SW480 (cell line): ENCODE measurements around the gene RTBDN.
A peak's percentile ranks its signal among the peaks of the same experiment; 100 is the strongest.
"Not testable (repeated sequence)": the region's sequence is repeated elsewhere in the genome, so short reads cannot be mapped to it uniquely, and the experiment has no call there.

Source experiments
- DNase-seq: peaks from one replicate; pipeline ENCODE4 v3.0.0-alpha.2; 2016; ENCODE audit warnings: low spot score

Gene RTBDN

DNA sequence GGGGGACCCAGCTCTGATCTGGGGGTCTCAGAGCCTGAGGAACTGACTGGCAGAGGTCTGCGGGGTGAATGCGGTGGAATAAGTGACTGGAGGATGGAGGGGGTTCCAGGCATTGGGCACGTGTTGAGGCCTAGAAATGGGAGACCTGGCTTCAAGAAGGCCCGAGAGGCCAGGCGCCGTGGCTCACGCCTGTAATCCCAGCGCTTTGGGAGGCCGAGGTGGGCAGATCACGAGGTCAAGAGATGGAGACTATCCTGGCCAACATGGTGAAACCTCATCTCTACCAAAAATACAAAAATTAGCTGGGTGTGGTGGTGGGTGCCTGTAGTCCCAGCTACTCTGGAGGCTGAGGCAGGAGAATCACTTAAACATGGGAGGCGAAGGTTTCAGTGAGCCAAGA lies 16.6 kb downstream of the RTBDN start:
- not testable (repeated sequence) for DNase-seq

DNA sequence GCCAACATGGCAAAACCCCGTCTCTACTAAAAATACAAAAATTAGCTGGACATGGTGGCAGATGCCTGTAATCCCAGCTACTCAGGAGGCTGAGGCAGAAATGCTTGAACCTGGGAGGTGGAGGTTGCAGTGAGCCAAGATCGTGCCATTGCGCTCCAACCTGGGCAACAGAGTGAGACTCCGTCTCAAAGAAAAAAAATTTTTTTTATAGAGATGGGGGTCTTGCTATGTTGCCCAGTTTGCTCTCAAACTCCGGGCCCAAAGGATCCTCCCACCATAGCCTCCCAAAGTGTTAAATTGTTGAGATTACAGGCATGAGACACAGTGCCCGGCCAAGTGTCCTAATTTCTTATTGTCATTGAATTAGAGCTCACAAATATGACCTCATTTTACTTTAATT lies 17.2 kb downstream of the RTBDN start:
- DNase-seq: not testable (repeated sequence)

DNA sequence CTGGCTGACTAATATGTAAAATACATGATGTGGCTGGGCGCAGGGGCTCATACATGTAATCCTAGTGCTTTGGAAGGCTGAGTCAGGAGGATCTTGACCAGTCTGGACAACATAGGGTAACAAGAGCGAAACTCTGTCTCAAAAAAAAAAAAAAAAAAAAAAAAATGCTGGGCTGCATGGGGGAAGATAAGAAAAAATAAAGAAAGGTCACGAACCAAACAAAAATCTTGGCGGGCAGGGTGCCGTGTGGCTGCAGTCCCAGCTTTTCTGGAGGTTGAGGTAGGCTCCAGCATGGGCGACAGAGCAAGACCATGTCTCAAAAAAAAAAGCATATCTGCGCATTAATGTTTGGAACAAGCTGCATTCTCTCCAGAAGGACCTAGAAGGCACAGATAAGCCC lies 19.3 kb downstream of the RTBDN start:
- no peak for DNase-seq

DNA sequence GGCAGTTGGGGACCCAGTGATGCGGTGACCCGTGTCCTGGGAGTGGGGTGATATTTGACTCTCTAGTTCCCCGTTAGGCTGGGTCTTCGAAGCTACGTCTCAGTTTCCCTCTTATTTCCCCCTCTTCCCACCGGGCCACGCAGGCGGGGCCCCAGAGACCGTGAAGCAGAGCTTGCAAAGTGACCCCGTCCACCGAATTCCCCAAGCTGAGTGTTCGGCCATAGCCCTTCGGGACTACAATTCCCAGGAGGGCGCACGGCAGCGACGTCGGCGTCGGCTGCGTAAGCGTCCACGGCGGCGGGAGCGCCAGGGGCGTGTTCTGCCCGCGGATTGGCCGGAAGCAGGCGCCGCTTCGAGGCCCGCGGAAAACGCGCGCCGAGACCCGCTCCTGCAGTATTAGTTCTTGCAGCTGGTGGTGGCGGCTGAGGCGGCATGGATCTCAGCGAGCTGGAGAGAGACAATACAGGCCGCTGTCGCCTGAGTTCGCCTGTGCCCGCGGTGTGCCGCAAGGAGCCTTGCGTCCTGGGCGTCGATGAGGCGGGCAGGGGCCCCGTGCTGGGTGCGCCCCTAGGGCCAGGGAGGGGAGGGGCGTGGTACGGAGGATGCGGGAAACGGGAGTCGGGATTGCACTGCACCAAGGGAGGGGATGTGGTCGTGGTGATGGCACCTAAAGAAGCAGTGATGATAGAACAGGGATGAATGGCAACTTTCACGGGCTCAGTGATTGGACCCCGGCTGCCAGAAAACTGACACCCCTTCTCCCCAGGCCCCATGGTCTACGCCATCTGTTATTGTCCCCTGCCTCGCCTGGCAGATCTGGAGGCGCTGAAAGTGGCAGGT lies 27.9 kb downstream of the RTBDN start, which contains the start of gene RNASEH2A:
Gene RNASEH2A, plus strand, starts transcription at position 343 of the 840 bp plus-strand sequence. Its CDS starts 90 bp downstream, at position 433.
- peak; percentile 86 for DNase-seq

DNA sequence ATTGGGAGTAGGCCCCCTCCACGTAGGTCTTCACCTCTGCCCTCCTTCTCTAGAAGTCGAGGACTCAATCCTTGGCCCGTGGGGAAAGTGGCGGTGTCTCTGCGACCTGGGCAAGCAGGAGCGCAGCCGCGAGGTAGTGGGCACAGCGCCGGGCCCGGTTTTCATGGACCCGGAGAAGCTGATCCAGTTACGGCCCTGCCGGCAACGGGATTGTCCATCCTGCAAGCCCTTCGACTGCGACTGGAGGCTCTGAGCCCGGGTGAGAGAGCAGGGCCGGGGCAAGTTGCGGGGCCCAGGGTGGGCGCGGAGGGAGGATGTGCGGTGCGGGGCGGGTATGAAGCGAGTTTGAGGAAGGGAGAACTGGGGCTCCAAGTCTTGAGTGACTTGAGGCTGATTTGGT lies 30.3 kb downstream of the RTBDN start:
- no peak for DNase-seq

DNA sequence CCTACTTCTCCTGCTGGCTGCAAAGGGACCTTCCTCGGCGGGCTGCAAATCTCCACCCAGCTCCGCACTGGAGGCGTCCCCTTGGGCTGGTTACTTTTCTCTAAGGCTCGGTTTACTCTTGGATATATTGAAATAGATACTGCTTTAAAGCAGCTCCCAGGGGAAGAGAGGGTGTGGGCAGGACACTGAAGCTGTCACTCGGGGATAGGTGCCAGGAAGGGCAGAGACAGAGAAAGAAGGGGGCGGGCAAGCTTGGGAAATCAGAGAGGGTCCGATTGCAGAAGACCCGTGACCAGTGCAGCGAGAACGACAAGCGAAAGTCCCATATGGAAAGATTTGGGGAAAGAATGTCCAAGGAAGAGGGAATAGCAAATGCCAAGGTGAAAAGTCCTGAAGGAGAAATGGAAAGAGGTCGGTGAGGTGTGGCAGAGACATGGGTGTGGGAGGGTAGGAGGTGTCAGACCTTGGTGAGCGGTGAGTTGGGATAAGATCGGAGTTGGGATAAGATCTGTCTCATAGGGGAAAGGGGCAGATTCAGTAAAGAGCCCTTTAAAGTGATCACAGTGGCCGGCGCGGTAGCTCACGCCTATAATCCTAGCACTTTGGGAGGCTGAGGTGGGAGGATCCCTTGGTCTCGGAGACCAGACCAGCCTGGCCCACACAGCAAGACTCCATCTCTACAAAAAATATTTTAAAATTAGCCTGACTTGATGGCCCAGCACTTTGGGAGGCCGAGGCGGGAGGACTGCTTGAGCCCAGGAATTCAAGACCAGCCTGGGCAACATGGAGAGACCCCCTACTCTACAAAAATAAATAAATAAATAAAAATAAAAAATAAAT lies 31.9 kb downstream of the RTBDN start:
- DNase-seq: no peak

DNA sequence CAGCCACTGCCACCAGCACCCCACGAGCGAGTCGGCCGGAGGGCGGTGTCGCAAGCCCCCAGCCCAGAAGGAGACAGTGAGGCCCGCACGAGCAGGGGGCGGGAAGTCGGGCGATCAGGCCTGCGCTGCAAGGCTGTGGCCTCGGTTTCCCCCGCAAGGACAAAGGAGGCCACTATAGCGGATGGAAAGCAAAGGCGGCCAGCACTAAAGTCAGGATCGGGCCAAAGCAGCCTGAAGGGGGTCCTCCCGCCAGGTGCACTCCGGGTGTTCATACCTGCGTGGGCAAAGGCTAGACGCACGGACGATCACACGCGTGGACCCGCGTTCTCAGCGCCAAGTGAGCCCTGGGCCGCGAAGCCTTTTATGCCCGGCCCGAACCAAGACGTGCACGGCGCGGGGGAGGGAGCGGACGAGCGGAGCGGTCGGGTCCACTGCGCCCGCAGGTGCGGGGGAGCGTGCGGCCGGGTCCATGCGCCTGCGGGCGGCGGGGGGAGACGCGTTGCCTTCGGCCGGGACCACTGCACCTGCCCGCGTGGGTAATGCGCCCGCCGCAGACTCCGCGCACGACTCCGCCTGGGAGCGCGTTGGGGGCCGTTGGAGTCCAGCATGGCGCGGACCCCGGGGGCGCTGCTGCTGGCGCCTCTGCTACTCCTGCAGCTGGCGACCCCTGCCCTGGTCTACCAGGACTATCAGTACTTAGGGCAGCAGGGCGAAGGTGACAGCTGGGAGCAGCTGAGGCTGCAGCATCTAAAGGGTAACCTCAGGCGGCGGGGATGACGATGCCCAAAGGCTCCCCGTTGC lies 32.7 kb downstream of the RTBDN start, which contains the start of the genes PRDX2 and THSD8:
Gene PRDX2, minus strand, starts transcription at position 335 of the 801 bp plus-strand sequence. CDS start 539 bp downstream, outside the sequence.
Gene THSD8, plus strand, starts transcription at position 604 of the 801 bp plus-strand sequence. Its CDS starts 3 bp downstream, at position 607.
- peak; percentile 82 for DNase-seq

DNA sequence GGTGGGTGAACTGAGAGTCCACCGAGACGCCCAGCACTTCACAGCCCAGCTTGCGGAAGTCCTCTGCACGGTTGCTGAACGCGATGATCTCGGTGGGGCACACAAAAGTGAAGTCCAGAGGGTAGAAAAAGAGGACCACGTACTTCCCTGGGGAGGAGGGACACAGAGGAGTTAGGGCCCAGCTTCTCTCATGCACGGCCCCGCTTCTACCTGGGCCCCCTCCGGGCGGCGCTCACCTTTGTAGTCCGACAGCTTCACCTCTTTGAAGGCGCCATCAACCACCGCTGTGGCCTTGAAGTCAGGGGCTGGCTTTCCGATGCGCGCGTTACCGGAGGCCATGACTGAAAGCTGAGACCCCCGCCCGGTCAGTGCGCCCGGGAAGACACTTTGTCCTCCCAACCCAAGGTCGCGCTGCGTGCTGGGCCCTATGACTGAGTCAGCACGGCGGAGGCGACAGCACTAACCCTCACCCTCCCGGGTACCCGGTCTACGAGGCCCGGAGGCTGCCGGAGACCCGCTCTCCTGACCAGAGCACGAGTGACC lies 33.4 kb downstream of the RTBDN start:
- DNase-seq: no peak

DNA sequence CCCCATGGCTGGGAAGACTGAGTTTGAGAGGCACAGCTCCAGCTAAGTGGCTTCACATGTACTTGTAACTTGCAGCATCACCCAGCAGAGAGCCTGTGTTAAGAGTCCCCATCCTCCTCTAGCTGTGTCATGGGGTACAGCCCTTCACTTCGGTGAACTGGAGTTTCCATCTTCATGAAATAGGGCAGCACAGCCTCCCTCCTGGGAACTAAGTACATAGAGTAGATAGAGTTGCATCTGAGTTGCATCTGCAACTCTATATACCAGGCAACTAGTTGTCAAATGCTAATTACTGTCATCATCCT lies 34.0 kb downstream of the RTBDN start:
- no peak for DNase-seq

DNA sequence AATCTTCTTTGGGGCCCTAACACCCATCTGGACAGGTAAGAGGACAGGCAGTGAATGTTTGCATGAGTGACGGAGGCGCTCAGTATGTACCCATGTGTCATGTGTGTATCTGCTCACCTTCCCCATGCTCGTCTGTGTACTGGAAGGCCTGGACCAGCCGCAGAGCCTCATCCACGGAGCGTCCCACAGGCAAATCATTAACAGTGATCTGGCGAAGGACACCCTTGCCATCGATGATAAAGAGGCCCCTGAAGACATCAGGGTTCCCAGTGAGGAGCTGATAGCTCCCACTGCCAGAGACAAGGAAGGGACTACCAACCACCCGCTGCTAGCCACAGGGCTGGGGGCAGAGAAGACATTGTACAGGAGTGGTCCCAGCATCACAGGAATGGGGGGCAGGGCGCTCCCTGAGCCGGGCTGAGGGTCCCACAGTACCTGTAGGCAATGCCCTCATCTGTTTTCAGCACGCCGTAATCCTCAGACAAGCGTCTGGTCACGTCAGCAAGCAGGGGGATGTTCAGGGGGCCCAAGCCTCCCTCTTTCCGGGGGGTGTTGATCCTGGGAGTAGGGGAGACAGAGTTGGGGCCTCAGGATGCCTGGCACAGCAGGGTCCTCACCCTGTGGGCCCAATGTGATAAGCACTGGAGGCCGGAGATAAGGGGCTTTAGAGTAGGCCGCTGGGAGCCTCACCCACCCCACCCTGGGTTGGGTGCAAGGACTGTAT lies 34.5 kb downstream of the RTBDN start:
- no peak for DNase-seq

DNA sequence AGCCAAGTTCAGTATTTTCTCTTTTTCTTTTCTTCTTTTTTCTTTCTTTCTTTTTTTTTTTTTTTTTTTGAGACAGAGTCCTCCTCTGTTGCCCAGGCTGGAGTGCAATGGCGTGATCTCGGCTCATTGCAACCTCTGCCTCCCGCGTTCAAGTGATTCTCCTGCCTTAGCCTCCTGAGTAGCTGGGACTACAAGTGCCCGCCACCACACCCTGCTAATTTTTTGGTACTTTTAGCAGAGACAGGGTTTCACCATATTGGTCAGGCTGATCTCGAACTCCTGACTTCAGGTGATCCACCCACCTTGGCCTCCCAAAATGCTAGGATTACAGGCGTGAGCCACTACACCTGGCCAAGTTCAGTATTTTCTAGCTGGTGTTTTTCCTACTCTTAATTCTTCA lies 36.8 kb downstream of the RTBDN start:
- DNase-seq: not testable (repeated sequence)

DNA sequence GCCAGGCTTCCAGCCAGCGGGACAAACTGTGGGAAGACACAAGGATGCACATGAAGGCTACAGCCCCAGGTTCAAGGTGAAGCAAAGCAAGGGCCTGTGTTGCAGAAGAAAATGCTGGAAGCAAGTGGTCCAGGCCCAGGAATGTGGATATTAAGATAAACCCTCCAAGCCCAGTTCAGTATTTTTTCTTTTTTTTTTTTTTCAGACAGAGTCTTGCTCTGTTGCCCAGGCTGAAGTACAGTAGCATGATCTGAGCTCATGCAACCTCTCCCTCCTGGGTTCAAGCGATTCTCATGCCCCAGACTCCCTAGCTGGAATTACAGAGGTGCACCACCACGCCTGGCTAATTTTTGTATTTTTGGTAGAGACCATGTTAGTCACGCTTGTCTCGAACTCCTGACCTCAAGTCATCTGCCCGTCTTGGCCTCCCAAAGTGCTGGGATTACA lies 37.2 kb downstream of the RTBDN start:
- no peak for DNase-seq

DNA sequence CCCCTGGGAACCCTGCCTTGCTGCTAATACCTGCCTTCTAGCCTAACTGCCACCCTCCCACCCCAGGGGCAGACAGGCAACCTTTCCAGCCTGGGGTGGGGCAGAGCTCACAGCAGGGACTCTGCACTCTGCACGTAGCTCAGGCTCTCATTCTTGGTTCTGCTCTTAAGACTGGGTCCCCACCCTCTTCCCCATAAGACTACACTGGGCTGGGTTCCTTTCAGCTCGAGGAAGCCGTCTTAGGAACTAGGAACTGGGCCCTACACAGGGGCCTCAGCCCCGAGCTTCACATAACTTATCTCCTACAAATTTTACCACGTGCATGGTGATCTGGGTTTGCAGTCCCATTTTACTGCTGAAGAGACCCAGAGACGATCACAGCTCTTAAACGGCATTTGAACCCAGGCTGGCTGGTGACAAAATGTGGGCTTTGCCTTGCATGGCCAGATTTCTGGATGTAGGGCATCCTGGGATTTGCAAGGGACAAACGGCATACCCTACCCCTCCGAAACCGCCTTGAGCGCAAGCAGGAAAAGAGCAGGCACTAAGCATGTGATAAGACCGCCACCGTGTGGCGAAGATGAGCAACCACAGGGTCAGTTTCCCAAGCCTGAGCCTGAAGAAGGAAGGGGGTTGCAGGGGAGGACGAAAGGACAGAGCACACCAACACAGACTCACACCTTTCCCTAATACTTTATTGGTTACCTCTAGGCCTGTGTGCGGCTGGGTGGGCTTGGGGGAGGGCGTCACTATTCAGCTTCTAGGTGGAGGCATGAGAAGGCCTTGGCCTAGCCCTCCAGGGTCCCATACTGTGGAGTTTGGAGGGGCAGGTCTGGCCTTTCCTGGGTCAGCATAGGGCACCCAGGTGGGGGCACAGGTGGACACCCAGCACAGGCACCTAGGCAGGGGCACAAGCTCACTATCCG lies 38.0 kb downstream of the RTBDN start:
- peak; percentile 80 for DNase-seq

DNA sequence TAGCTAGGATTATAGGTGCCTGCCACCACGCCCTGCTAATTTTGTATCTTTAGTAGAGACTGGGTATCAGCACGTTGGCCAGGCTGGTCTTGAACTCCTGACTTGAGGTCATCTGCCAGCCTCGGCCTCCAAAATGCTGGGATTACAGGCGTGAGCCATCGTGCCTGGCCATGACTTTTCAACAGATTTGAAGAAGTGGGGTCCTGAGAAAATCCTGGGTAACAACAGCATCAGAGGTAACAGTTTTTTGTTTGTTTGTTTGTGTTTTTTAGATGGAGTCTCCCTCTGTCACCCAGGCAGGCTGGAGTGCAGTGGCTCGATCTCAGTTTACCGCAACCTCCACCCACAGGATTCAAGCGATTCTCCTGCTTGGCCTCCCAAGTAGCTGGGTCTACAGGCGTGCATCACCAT lies 39.4 kb downstream of the RTBDN start:
- no peak for DNase-seq

DNA sequence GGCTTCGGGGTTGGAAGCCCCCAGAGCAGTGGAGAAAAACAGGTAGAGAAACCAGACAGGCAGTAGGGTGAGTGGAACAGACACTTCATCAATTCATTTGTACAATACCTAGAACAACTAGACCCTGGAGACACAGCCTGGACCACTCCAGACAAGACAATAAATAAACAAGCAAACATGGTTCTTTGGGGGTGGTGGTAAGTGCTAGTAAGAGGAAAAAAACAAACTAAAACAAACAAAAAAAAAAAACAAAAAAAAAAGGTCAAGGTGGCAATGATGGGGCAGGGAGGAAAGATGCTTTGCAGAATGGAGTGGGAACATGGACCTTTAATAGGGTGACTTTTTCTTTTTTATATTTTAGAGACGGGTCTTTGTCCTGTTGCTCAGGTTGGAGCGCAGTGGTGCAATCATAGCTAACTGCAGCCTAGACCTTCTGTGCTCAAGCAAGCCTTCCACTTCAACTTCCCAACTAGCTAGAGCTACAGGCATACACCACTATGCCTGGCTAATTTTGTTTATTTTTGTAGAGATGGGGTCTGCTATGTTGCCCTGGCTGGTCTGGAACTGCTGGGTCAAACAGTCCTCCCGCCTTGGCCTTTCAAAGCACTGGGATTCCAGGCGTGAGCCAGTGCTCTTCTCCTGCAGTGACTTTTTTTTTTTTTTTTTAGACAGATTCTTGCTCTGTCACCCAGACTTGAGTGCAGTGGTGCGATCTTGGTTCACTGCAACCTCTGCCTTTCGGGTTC lies 40.0 kb downstream of the RTBDN start:
- peak; percentile 27 for DNase-seq

DNA sequence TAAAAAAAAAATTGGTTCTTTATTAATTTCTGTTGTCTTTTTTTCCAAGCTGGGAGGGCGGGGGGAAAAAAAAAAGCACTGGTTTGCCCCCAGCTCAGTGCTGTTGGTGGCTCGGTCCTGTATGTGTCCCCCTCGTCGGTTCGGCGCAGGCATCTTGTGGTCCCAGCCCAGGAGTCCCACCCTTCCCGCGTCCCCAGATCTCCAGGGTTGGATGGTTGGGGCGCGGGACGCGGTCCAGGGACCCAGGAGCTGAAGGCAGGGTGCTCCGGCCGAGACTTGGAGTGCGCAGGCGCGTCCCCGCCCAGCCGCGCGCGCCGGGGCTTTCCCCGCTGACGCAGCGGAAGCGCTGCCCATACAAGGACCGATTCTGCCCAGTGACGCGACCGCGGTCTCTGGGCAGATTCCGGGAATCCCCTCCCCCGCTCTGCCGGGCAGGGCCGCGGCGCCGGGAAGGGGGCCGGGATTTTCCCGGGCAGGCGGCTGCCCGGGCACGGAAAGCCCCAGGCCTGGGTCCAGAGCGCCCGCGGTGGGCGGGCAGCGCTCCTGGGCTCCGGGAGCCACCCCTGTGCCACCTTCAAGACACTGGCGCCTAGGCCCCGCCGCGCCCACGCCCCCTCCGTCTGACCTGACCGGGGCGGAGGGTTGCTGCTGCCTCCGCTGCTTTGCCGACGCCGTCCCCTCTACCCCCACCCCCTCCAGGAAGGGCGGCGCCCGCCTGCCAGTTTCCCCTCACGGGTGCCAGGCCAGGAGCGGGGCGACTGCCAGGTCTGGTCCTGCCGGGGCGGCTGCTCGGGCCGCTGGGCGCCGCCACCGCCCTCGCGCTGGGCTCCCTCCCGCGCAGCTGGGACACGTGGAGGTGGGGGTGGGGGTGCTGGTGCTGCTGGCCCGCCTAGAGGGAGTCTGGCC lies 40.8 kb downstream of the RTBDN start:
- peak; percentile 90 for DNase-seq

DNA sequence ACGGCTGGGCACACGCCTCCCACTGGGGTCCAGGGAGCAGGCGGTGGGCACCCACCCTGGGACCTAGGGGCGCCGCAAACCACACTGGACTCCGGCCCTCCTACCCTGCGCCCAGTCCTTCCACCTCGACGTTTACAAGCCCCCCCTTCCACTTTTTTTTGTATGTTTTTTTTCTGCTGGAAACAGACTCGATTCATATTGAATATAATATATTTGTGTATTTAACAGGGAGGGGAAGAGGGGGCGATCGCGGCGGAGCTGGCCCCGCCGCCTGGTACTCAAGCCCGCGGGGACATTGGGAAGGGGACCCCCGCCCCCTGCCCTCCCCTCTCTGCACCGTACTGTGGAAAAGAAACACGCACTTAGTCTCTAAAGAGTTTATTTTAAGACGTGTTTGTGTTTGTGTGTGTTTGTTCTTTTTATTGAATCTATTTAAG lies 41.5 kb downstream of the RTBDN start:
- DNase-seq: no peak
